GM23338 (cell line): Measurements from ENCODE around the gene DCPS. TPM values are rescaled to one million over a fixed set of nuclear protein-coding genes. Genes with fewer than 3 reads are reported as not detected.

Experiments
- ATAC-seq: fragments of 200-7000 bp; cut with Tn5 transposase; 3 replicates; pipeline ENCODE4 v1.9.1; 2020
- DNase-seq: peaks from one replicate; pipeline ENCODE4 v3.0.0-alpha.2; 2015; ENCODE audit warnings: low spot score
- H2AFZ ChIP-seq: fragments of 200-600 bp; sonication (generic); 2 replicates; pipeline ENCODE4 v1.8.0; 2016; ENCODE audit warnings: antibody characterized with exemption, mild to moderate bottlenecking, moderate library complexity
- H3F3A ChIP-seq: fragments of 200-600 bp; sonication (generic); replicated peaks from 2 replicates; pipeline ENCODE4 v1.8.0; 2017; ENCODE audit warnings: antibody characterized with exemption, mixed run types, low read depth
- H3K27ac ChIP-seq: fragments of 200-600 bp; sonication (generic); 2 replicates; pipeline ENCODE4 v1.6.1; 2016; ENCODE audit warnings: low read depth
- H3K27me3 ChIP-seq: fragments of 200-600 bp; sonication (generic); 2 replicates; pipeline ENCODE4 v1.8.0; 2016; ENCODE audit warnings: mild to moderate bottlenecking, mixed run types, moderate library complexity; ENCODE audit not compliant: insufficient read depth
- H3K36me3 ChIP-seq: fragments of 200-600 bp; sonication (generic); 2 replicates; pipeline ENCODE4 v1.8.0; 2016; ENCODE audit warnings: mild to moderate bottlenecking; ENCODE audit not compliant: insufficient read depth
- H3K4me1 ChIP-seq: fragments of 200-600 bp; sonication (generic); 2 replicates; pipeline ENCODE4 v1.8.0; 2016; ENCODE audit warnings: mild to moderate bottlenecking, moderate library complexity; ENCODE audit not compliant: insufficient read depth
- H3K4me2 ChIP-seq: fragments of 200-600 bp; sonication (generic); 2 replicates; pipeline ENCODE4 v1.7.1; 2017; ENCODE audit warnings: mixed run types
- H3K4me3 ChIP-seq: fragments of 200-600 bp; sonication (generic); 2 replicates; pipeline ENCODE4 v1.6.1; 2016; ENCODE audit warnings: mixed run types
- H3K79me2 ChIP-seq: fragments of 200-600 bp; sonication (generic); replicated peaks from 2 replicates; pipeline ENCODE4 v1.8.0; 2017; ENCODE audit warnings: mild to moderate bottlenecking; ENCODE audit not compliant: insufficient read depth
- H3K9me2 ChIP-seq: fragments of 200-600 bp; sonication (generic); 2 replicates; pipeline ENCODE4 v1.8.0; 2017; ENCODE audit not compliant: insufficient read depth
- H4K20me1 ChIP-seq: fragments of 200-600 bp; sonication (generic); replicated peaks from 2 replicates; pipeline ENCODE4 v1.8.0; 2017; ENCODE audit warnings: mild to moderate bottlenecking; ENCODE audit not compliant: insufficient read depth
- H3K27ac Mint-ChIP-seq: 2 replicates; pipeline ENCODE4 v1.8.0; 2020; ENCODE audit warnings: inconsistent platforms, mild to moderate bottlenecking, moderate library complexity, mixed read lengths
- H3K27me3 Mint-ChIP-seq: 3 replicates; pipeline ENCODE4 v1.8.0; 2022; ENCODE audit warnings: low read depth, mild to moderate bottlenecking, moderate library complexity, mixed read lengths, inconsistent platforms; ENCODE audit not compliant: insufficient read depth, poor library complexity
- H3K36me3 Mint-ChIP-seq: 3 replicates; pipeline ENCODE4 v1.8.0; 2021; ENCODE audit warnings: low read depth, mild to moderate bottlenecking, inconsistent platforms, moderate library complexity, mixed read lengths
- H3K4me1 Mint-ChIP-seq: 3 replicates; pipeline ENCODE4 v1.8.0; 2020; ENCODE audit warnings: mild to moderate bottlenecking, inconsistent platforms, mixed read lengths
- H3K4me3 Mint-ChIP-seq: 3 replicates; pipeline ENCODE4 v1.8.0; 2021; ENCODE audit warnings: moderate library complexity, mild to moderate bottlenecking, inconsistent platforms, mixed read lengths
- H3K9me3 Mint-ChIP-seq: 3 replicates; pipeline ENCODE4 v1.8.0; 2020; ENCODE audit warnings: moderate library complexity, mild to moderate bottlenecking, inconsistent platforms, mixed read lengths
- EZH2 ChIP-seq: fragments of 200-600 bp; sonication (generic); IDR thresholded peaks from one replicate; pipeline ENCODE4 v1.8.0; 2017; ENCODE audit warnings: antibody characterized with exemption, mild to moderate bottlenecking, low read depth; ENCODE audit not compliant: unreplicated experiment
- EZH2phosphoT487 ChIP-seq: fragments of 200-600 bp; sonication (generic); IDR thresholded peaks from one replicate; pipeline ENCODE4 v1.8.1; 2018; ENCODE audit warnings: antibody characterized with exemption; ENCODE audit not compliant: unreplicated experiment
- NANOG ChIP-seq: IDR thresholded peaks from 2 replicates; pipeline ENCODE4 v1.6.1; 2016; ENCODE audit warnings: antibody characterized with exemption, borderline replicate concordance
- STAT1 ChIP-seq: IDR thresholded peaks from one replicate; pipeline ENCODE4 v1.6.1; 2016; ENCODE audit warnings: antibody characterized with exemption; ENCODE audit not compliant: unreplicated experiment
- ZNF331 ChIP-seq: fragments of 250-450 bp; sonication (Bioruptor Pico); IDR thresholded peaks from 2 replicates; pipeline ENCODE4 v1.5.0; 2020; ENCODE audit warnings: low read depth, mild to moderate bottlenecking, moderate library complexity
- ZNF462 ChIP-seq: fragments of 250-450 bp; sonication (Bioruptor Pico); IDR thresholded peaks from 2 replicates; pipeline ENCODE4 v1.5.0; 2020; ENCODE audit warnings: mild to moderate bottlenecking, moderate library complexity
- polyA plus RNA-seq: library from polyadenylated mRNA; unstranded; fragments of >200 nt; fragmentation: Nextera tagmentation; extraction: Ambion mirVana; gene quantifications from 2 replicates; pipeline ENCODE4 v1.2.1, GENCODE V29; 2016
- total RNA-seq: library from RNA; depleted of rRNA; stranded (reverse); fragments of >200 nt; shearing (Covaris generic); gene quantifications from 2 replicates; pipeline ENCODE4 v1.2.3, GENCODE V29; 2014
- TF ChIP-seq, protein P1 (sequence below): IDR thresholded peaks from 2 replicates; pipeline ENCODE4 v1.6.1; 2016; ENCODE audit warnings: antibody characterized with exemption

Gene DCPS
- total and polyA plus RNA-seq, 2 experiments from 2014 or later = 26.8 to 46.4 TPM

DNA sequence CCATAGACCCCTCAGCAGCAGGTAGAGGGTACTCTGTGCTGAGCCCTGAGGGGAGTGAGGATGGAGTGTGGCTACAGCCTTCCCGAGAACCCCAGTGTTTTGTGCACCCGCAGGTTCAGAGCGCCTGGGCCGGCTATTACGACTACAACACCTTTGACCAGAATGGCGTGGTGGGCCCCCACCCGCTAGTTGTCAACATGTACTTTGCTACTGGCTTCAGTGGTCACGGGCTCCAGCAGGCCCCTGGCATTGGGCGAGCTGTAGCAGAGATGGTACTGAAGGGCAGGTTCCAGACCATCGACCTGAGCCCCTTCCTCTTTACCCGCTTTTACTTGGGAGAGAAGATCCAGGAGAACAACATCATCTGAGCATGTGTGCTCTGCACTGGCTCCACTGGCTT lies 26.5 kb upstream of the DCPS start (continued):
- no peak for TF ChIP-seq ZNF462 (CRISPR knock-in tag)
- TF ChIP-seq EZH2 = no peak

DNA sequence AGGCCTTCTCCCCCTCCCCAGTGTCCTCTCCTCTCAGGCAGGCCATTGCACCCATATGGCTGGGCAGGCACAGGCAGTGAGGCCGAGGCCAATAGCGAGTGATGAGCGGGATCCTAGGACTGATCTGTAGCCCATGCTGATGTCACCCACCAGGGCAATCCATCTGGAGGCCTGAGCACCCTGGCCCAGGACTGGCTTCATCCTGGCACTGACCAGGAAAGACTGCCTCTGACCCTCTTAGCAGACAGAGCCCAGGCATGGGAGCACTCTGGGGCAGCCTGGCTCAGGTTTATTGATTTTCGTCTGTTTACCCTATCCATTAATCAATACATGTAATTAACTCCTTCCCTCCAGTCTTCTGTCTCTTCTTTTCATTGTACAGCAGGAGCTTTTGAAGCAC lies 26.1 kb upstream of the DCPS start:
- no peak overlapping the region for H3K27ac ChIP-seq
- Mint-ChIP-seq H3K4me1 (peaks cover 12% of the 10 kb centered on the region), H3K36me3 (peaks cover 54% of the 10 kb centered on the region), H3K9me3 (no peaks in the 10 kb centered on the region; the same call in 2 of the 3 replicates), H3K4me3 (no peak overlapping the region), H3K27me3 (peaks cover 23% of the 10 kb centered on the region), H3K27ac (no peak overlapping the region)
- H3K4me1 ChIP-seq = 0 out of 2 replicates have a peak, but pooled peaks cover 7% of the 10 kb centered on the region
- H3K9me2 ChIP-seq = no peaks in the 10 kb centered on the region
- no peaks in the 10 kb centered on the region for H3K79me2 ChIP-seq
- ATAC-seq (no peak), DNase-seq (no peak)
- no peak overlapping the region for H2AFZ ChIP-seq
- no peak overlapping the region for H3K4me3 ChIP-seq
- no peaks in the 10 kb centered on the region for H4K20me1 ChIP-seq
- H3F3A ChIP-seq = peaks cover 5% of the 10 kb centered on the region; the same call in 1 of the 2 replicates
- no peak overlapping the region for H3K4me2 ChIP-seq
- H3K27me3 ChIP-seq = peaks cover 14% of the 10 kb centered on the region; the same call in 1 of the 2 replicates
- no peaks in the 10 kb centered on the region; the same call in 1 of the 2 replicates for H3K36me3 ChIP-seq
- TF ChIP-seq EZH2phosphoT487 = no peak
- TF ChIP-seq ZNF462 (CRISPR knock-in tag) = no peak
- no peak for TF ChIP-seq EZH2
- TF ChIP-seq NANOG = no peak
- TF ChIP-seq, protein P1, sequence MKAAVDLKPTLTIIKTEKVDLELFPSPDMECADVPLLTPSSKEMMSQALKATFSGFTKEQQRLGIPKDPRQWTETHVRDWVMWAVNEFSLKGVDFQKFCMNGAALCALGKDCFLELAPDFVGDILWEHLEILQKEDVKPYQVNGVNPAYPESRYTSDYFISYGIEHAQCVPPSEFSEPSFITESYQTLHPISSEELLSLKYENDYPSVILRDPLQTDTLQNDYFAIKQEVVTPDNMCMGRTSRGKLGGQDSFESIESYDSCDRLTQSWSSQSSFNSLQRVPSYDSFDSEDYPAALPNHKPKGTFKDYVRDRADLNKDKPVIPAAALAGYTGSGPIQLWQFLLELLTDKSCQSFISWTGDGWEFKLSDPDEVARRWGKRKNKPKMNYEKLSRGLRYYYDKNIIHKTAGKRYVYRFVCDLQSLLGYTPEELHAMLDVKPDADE = no peak
- no peak for TF ChIP-seq ZNF331
- TF ChIP-seq STAT1 = no peak
